IMR-90 (cell line): Measurements from ENCODE around the gene TALDO1. TPM values are rescaled to one million over a fixed set of nuclear protein-coding genes. Genes with fewer than 3 reads are reported as not detected.

Experiments
- ATAC-seq: fragments of 200-7000 bp; cut with Tn5 transposase; 2 replicates; pipeline ENCODE4 v1.9.1; 2020; ENCODE audit warnings: low read depth, mild to moderate bottlenecking, moderate library complexity
- BruUV-seq: library from RNA; stranded (reverse); fragments of 400-500 nt; replicated peaks from 2 replicates; lab custom pipeline; 2021; lab: Mats Ljungman, UMichigan
- CTCF ChIA-PET: fragments of 300-600 bp; formaldehyde crosslinking; extraction: SDS; loops from one replicate; lab custom pipeline; 2021; ENCODE audit warnings: antibody characterized with exemption; lab: Yijun Ruan, JAX
- POLR2A ChIA-PET: fragments of 300-600 bp; sonication (Branson Sonifier 250); formaldehyde crosslinking; loops from one replicate; lab custom pipeline; 2022; ENCODE audit warnings: antibody characterized with exemption; ENCODE audit not compliant: unreplicated experiment; lab: Charles Lee
- DNase-seq: peaks from one replicate; pipeline ENCODE4 v3.0.0; 2013
- H2AFZ ChIP-seq: replicated peaks from 2 replicates; pipeline ENCODE3; 2013; ENCODE audit warnings: low read length, mild to moderate bottlenecking; ENCODE audit not compliant: poor library complexity
- H2AK5ac ChIP-seq: 2 replicates; pipeline ENCODE4 v1.6.1; 2013; ENCODE audit warnings: low read depth, low read length, inconsistent platforms
- H2AK9ac ChIP-seq: replicated peaks from 2 replicates; pipeline ENCODE3; 2013; ENCODE audit warnings: mild to moderate bottlenecking, low read depth, low read length, moderate library complexity; ENCODE audit not compliant: poor library complexity
- H2BK120ac ChIP-seq: 2 replicates; pipeline ENCODE4 v1.6.1; 2013; ENCODE audit warnings: low read depth, low read length, inconsistent platforms
- H2BK15ac ChIP-seq: 3 replicates; pipeline ENCODE4 v1.6.1; 2013; ENCODE audit warnings: low read depth, low read length, inconsistent platforms
- H2BK20ac ChIP-seq: 2 replicates; pipeline ENCODE4 v1.6.1; 2013; ENCODE audit warnings: low read depth, mild to moderate bottlenecking, inconsistent platforms, low read length, moderate library complexity
- H2BK5ac ChIP-seq: 2 replicates; pipeline ENCODE4 v1.6.1; 2013; ENCODE audit warnings: mild to moderate bottlenecking, low read depth, low read length, inconsistent platforms; ENCODE audit not compliant: poor library complexity, severe bottlenecking
- H3K14ac ChIP-seq: replicated peaks from 2 replicates; pipeline ENCODE4 v1.6.1; 2013; ENCODE audit warnings: low read depth, low read length, inconsistent platforms
- H3K18ac ChIP-seq: 2 replicates; pipeline ENCODE4 v1.6.1; 2013; ENCODE audit warnings: low read depth, low read length, control low read depth
- H3K23ac ChIP-seq: 2 replicates; pipeline ENCODE4 v1.6.1; 2013; ENCODE audit warnings: low read depth, low read length, inconsistent platforms
- H3K27ac ChIP-seq: 2 replicates; pipeline ENCODE4 v1.5.1; 2013; ENCODE audit warnings: mild to moderate bottlenecking, control low read depth, low read length; ENCODE audit not compliant: insufficient read depth
- H3K27me3 ChIP-seq: 2 replicates; pipeline ENCODE4 v1.6.1; 2013; ENCODE audit warnings: low read length; ENCODE audit not compliant: control insufficient read depth, insufficient read depth
- H3K36me3 ChIP-seq: 2 replicates; pipeline ENCODE4 v1.6.1; 2013; ENCODE audit warnings: low read length, mixed read lengths; ENCODE audit not compliant: control insufficient read depth, insufficient read depth
- H3K4ac ChIP-seq: 2 replicates; pipeline ENCODE4 v1.6.1; 2013; ENCODE audit warnings: low read depth, low read length, inconsistent platforms
- H3K4me1 ChIP-seq: 2 replicates; pipeline ENCODE4 v1.6.1; 2013; ENCODE audit warnings: low read length, mixed read lengths; ENCODE audit not compliant: control insufficient read depth, insufficient read depth
- H3K4me2 ChIP-seq: 2 replicates; pipeline ENCODE4 v1.6.1; 2013; ENCODE audit warnings: low read depth, mild to moderate bottlenecking, control low read depth, low read length, moderate library complexity
- H3K4me3 ChIP-seq: 2 replicates; pipeline ENCODE4 v1.5.1; 2013; ENCODE audit warnings: low read depth, mild to moderate bottlenecking, control low read depth, low read length, moderate library complexity; ENCODE audit not compliant: insufficient read depth
- H3K56ac ChIP-seq: 2 replicates; pipeline ENCODE4 v1.6.1; 2013; ENCODE audit warnings: low read length, inconsistent platforms; ENCODE audit not compliant: insufficient read depth; ENCODE audit errors: extremely low read depth
- H3K79me1 ChIP-seq, 2 experiments: 2 replicates each; pipeline ENCODE4 v1.6.1; 2013; ENCODE audit warnings: low read length in 2 of 2, inconsistent platforms in 1 of 2, low read depth in 1 of 2
- H3K9ac ChIP-seq: 2 replicates; pipeline ENCODE4 v1.6.1; 2013; ENCODE audit warnings: low read depth, low read length, control low read depth
- H3K9me1 ChIP-seq: 2 replicates; pipeline ENCODE4 v1.6.1; 2013; ENCODE audit warnings: low read length, inconsistent platforms; ENCODE audit not compliant: insufficient read depth
- H3K9me3 ChIP-seq: 2 replicates; pipeline ENCODE4 v1.6.1; 2013; ENCODE audit warnings: low read length; ENCODE audit not compliant: control insufficient read depth, insufficient read depth
- H4K20me1 ChIP-seq: 2 replicates; pipeline ENCODE4 v1.6.1; 2013; ENCODE audit warnings: low read length, inconsistent platforms; ENCODE audit not compliant: insufficient read depth
- H4K5ac ChIP-seq: 2 replicates; pipeline ENCODE4 v1.6.1; 2013; ENCODE audit warnings: mild to moderate bottlenecking, low read depth, low read length, control low read depth
- H4K8ac ChIP-seq, 2 experiments: 2 replicates each; pipeline ENCODE4 v1.6.1; 2013; ENCODE audit warnings: low read depth in 2 of 2, low read length in 2 of 2, control low read depth in 1 of 2, inconsistent platforms in 1 of 2
- H4K91ac ChIP-seq: 2 replicates; pipeline ENCODE4 v1.6.1; 2013; ENCODE audit warnings: low read depth, low read length, inconsistent platforms; ENCODE audit not compliant: insufficient read depth
- CHD1 ChIP-seq: IDR thresholded peaks from 2 replicates; pipeline ENCODE4 v1.6.1; 2012; ENCODE audit warnings: low read depth, low read length, improper control_type of control experiment
- POLR2A ChIP-seq: IDR thresholded peaks from 2 replicates; pipeline ENCODE4 v1.6.1; 2012; ENCODE audit warnings: mild to moderate bottlenecking, low read depth, low read length
- RCOR1 ChIP-seq: IDR thresholded peaks from 2 replicates; pipeline ENCODE4 v1.6.1; 2012; ENCODE audit warnings: mild to moderate bottlenecking, low read length, improper control_type of control experiment; ENCODE audit not compliant: insufficient replicate concordance
- RFX5 ChIP-seq: IDR thresholded peaks from 2 replicates; pipeline ENCODE4 v1.8.0; 2012; ENCODE audit warnings: low read depth, mild to moderate bottlenecking, low read length, moderate library complexity
- WGBS, 2 experiments: methylation state at CpG; one replicate each; pipeline versions ENCODE4 v1.1.5 to v1.1.7; 2013; ENCODE audit warnings: missing lambda C conversion rate in 2 of 2; ENCODE audit not compliant: insufficient read length in 1 of 2; ENCODE audit errors: extremely low coverage in 2 of 2; 5-methylcytosine and 5-hydroxymethylcytosine counted together
- dilution Hi-C: fragments of 300-500 bp; cut with HindIII; formaldehyde crosslinking; loops from one replicate; pipeline ENCODE4 v1.14.3; 2018; ENCODE audit warnings: low sequenced_read_pairs; ENCODE audit not compliant: unreplicated experiment
- in situ Hi-C: fragments of 300-500 bp; cut with MboI; formaldehyde crosslinking; loops from 3 replicates; pipeline ENCODE4 v1.14.3; 2019; ENCODE audit warnings: low sequenced_read_pairs, inconsistent platforms, mixed read lengths
- intact Hi-C: fragments of 100-400 bp; cut with micrococcal nuclease; formaldehyde crosslinking; loops from 2 replicates; pipeline ENCODE4 v1.10.0; 2022
- polyA plus RNA-seq, 3 experiments: library from polyadenylated mRNA; depleted of rRNA; stranded (reverse); fragments of >200 nt; gene quantifications; 2 replicates each; pipeline ENCODE4 v1.2.3, GENCODE V29; 2012; ENCODE audit warnings: low replicate concordance in 1 of 3
- total RNA-seq: library from RNA; depleted of rRNA; stranded (reverse); fragments of >200 nt; gene quantifications from 2 replicates; pipeline ENCODE4 v1.2.3, GENCODE V29; 2012
- TF ChIP-seq, protein P1 (sequence below): fragments of 150-350 bp; IDR thresholded peaks from 2 replicates; pipeline ENCODE4 v1.6.1; 2016; ENCODE audit warnings: low read depth, mild to moderate bottlenecking, low read length, moderate library complexity, borderline replicate concordance

The TALDO1 gene
- total and polyA plus RNA-seq, 2 of the 4 experiments (the other 2 are of a cell fraction), result 147 to 210 TPM

DNA sequence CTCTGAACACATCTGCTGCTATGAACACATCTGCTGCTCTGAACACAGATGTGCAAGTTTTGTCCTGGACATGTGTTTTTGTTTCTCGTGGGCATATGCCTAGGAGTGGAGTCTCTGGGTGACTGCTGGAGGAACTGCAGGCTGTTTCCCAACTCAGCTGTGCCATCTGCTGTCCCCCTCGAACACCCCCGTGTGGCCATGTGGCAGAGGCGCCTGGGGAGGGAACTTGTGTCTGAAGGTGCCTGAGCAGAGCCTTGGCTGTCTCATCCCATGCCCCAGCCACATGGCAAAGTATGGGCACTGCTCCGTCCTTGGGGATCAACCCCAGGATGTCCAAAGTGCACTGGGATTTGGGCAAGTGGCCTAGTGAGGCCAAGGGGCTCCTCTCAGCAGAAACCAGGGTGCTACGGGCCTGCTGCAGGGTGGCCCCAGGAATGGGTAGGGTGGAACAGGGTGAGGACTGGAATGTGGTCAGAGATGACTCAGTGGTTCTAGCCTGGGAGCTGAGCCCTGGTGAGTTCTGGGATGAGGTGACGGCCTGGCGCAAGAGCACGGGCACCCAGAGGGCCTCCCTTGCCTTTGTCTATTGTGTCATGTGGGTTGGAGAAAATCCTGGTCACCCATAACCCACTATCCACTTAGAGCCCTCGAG is 15.3 kb downstream of the TALDO1 start (continued):
- no peak for TF ChIP-seq RCOR1

DNA sequence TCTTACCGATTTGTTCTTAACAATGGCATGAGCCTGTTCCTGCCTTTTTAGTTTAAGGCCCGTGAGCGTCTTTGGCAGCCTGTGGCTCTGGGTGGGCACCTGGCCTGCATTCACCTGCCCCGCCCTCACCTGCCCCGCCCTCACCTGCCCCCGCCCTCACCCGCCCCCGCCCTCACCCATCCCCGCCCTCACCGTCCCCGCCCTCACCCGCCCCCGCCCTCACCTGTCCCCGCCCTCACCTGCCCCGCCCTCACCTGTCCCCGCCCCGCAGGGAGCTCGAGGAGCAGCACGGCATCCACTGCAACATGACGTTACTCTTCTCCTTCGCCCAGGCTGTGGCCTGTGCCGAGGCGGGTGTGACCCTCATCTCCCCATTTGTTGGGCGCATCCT is 15.8 kb downstream of the TALDO1 start:
- H3K56ac ChIP-seq, result no peak overlapping the region
- no peak overlapping the region for H3K27ac ChIP-seq
- peaks cover 68% of the 10 kb centered on the region for H3K36me3 ChIP-seq
- H3K9ac ChIP-seq, result no peak overlapping the region
- no peak overlapping the region for H2AFZ ChIP-seq
- H3K9me1 ChIP-seq, result peaks cover 3% of the 10 kb centered on the region; the same call in 1 of the 2 replicates
- no peak overlapping the region for H3K18ac ChIP-seq
- H3K9me3 ChIP-seq, result no peaks in the 10 kb centered on the region
- in situ Hi-C loops (no loop called here), dilution Hi-C loops (no loop called here), intact Hi-C loops (no loop called here)
- no peaks in the 10 kb centered on the region for H3K27me3 ChIP-seq
- peak overlapping the region; percentile 51 for H2BK5ac ChIP-seq
- H3K14ac ChIP-seq, result 0 out of 2 replicates have a peak overlapping the region, but pooled peaks have one; percentile 11
- BruUV-seq, result no TSS peak
- no peak for ATAC-seq
- no peak overlapping the region for H4K8ac ChIP-seq
- H4K20me1 ChIP-seq, result peaks cover 43% of the 10 kb centered on the region
- no peak overlapping the region for H3K23ac ChIP-seq
- no peak overlapping the region for H2BK20ac ChIP-seq
- H2AK9ac ChIP-seq, result peak overlapping the region; percentile 71
- POLR2A ChIA-PET, result no interaction called here
- no peak for DNase-seq
- WGBS, 2 experiments, result 60% methylated on average over 2 of the region's 24 CpGs; no CpG with 5 or more reads in 1 of the 2 experiments
- no peak overlapping the region for H4K5ac ChIP-seq
- CTCF ChIA-PET, result no interaction called here
- no peak overlapping the region for H4K91ac ChIP-seq
- H2AK5ac ChIP-seq, result 0 out of 2 replicates have a peak overlapping the region, but pooled peaks have one; percentile 11
- no peak overlapping the region for H3K4me3 ChIP-seq
- no peak overlapping the region for H3K4ac ChIP-seq
- peaks cover 8 to 44% of the 10 kb centered on the region in 2 experiments; a peak in 3 of 4 replicates for H3K79me1 ChIP-seq
- peaks cover 5% of the 10 kb centered on the region for H3K4me1 ChIP-seq
- TF ChIP-seq CHD1 (no peak), RFX5 (no peak), POLR2A (no peak)
- TF ChIP-seq, protein P1, sequence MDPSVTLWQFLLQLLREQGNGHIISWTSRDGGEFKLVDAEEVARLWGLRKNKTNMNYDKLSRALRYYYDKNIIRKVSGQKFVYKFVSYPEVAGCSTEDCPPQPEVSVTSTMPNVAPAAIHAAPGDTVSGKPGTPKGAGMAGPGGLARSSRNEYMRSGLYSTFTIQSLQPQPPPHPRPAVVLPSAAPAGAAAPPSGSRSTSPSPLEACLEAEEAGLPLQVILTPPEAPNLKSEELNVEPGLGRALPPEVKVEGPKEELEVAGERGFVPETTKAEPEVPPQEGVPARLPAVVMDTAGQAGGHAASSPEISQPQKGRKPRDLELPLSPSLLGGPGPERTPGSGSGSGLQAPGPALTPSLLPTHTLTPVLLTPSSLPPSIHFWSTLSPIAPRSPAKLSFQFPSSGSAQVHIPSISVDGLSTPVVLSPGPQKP, result no peak
- H2BK120ac ChIP-seq, result no peak overlapping the region
- no peak overlapping the region for H2BK15ac ChIP-seq
- no peak overlapping the region for H3K4me2 ChIP-seq
